Lower lobe of right lung (tissue), 2 donors: ENCODE data around the gene PRG3. TPM values are rescaled to one million over a fixed set of nuclear protein-coding genes. Genes with fewer than 3 reads are reported as not detected.

ENCODE experiments used
- ATAC-seq, 2 donors: fragments of 200-7000 bp; cut with Tn5 transposase; one replicate each; pipeline ENCODE4 v1.9.1; 2020 to 2022; ENCODE audit warnings: mild to moderate bottlenecking in 2 of 2, moderate library complexity in 2 of 2
- DNase-seq: peaks from one replicate; pipeline ENCODE4 v3.0.0-alpha.2; 2020
- H3K27ac ChIP-seq: fragments of 200-600 bp; one replicate; pipeline ENCODE4 v1.8.0; 2022
- H3K27me3 ChIP-seq: fragments of 200-600 bp; one replicate; pipeline ENCODE4 v1.8.0; 2022; ENCODE audit warnings: low read depth
- H3K36me3 ChIP-seq: fragments of 200-600 bp; one replicate; pipeline ENCODE4 v1.8.0; 2022; ENCODE audit warnings: mild to moderate bottlenecking
- H3K4me1 ChIP-seq: fragments of 200-600 bp; one replicate; pipeline ENCODE4 v1.8.0; 2022
- H3K4me3 ChIP-seq: fragments of 200-600 bp; one replicate; pipeline ENCODE4 v1.8.0; 2022; ENCODE audit warnings: mild to moderate bottlenecking
- H3K9me3 ChIP-seq: fragments of 200-600 bp; one replicate; pipeline ENCODE4 v1.8.0; 2022
- CTCF ChIP-seq: fragments of 200-600 bp; IDR thresholded peaks from one replicate; pipeline ENCODE4 v1.8.0; 2022; ENCODE audit warnings: antibody characterized with exemption, mild to moderate bottlenecking
- intact Hi-C: fragments of 100-400 bp; cut with DNase I; formaldehyde crosslinking; loops from one replicate; pipeline ENCODE4 v1.11.0; 2022
- total RNA-seq: library from RNA; stranded (reverse); fragmentation: NEBNext Ultra II Directional; extraction: Animal tissue kit (Norgen Biotek cat#: 25700); gene quantifications from one replicate; pipeline ENCODE4 v1.2.1, GENCODE V29; 2021
- donor health status: DM: no; HTN: yes; CAD: no; lungs with severe emphysema.

PRG3 gene
- total RNA-seq, 1 donor from 2014 or later: not detected

- H3K9me3 ChIP-seq: no peaks in the 10 kb centered on the region
- peak; percentile 41 to 61 for ATAC-seq
- H3K4me3 ChIP-seq: no peak overlapping the region
- H3K27ac ChIP-seq: no peak overlapping the region
- TF ChIP-seq CTCF: no peak
- intact Hi-C loops: no loop called here
- peaks cover 8% of the 10 kb centered on the region for H3K36me3 ChIP-seq
- DNase-seq: no peak
- no peaks in the 10 kb centered on the region for H3K27me3 ChIP-seq
- peaks cover 10% of the 10 kb centered on the region for H3K4me1 ChIP-seq
Observed at GRCh38 chr11:57402188-57403002, 21.4 kb upstream of the PRG3 start.

GRCh38 chr11:57399972-57400578 lies 19.1 kb upstream of the PRG3 start:
- TF ChIP-seq CTCF: no peak
- intact Hi-C loops: no loop called here
- no peak for ATAC-seq

GRCh38 chr11:57399221-57399620 lies 18.3 kb upstream of the PRG3 start:
- Histone ChIP-seq H3K36me3 (no peaks in the 10 kb centered on the region), H3K9me3 (no peaks in the 10 kb centered on the region), H3K4me1 (no peaks in the 10 kb centered on the region), H3K4me3 (no peak overlapping the region), H3K27me3 (no peaks in the 10 kb centered on the region), H3K27ac (no peak overlapping the region)
- no peak for ATAC-seq
- DNase-seq: no peak
- intact Hi-C loops: no loop called here
- no peak for TF ChIP-seq CTCF

More at GRCh38 chr11:57399972-57400578, 19.1 kb upstream of the PRG3 start:
- Histone ChIP-seq H3K9me3 (no peaks in the 10 kb centered on the region), H3K27ac (no peak overlapping the region), H3K27me3 (no peaks in the 10 kb centered on the region), H3K36me3 (no peaks in the 10 kb centered on the region), H3K4me3 (no peak overlapping the region), H3K4me1 (no peaks in the 10 kb centered on the region)
- no peak for DNase-seq

GRCh38 chr11:57397394-57397990 lies 16.5 kb upstream of the PRG3 start:
- H3K27me3 ChIP-seq: no peaks in the 10 kb centered on the region
- intact Hi-C loops: no loop called here
- H3K4me3 ChIP-seq: no peak overlapping the region
- no peaks in the 10 kb centered on the region for H3K36me3 ChIP-seq
- ATAC-seq (no peak), DNase-seq (no peak)
- TF ChIP-seq CTCF: no peak
- no peak overlapping the region for H3K27ac ChIP-seq
- H3K9me3 ChIP-seq: no peaks in the 10 kb centered on the region
- no peaks in the 10 kb centered on the region for H3K4me1 ChIP-seq

GRCh38 chr11:57396744-57397143 lies 15.8 kb upstream of the PRG3 start:
- intact Hi-C loops: no loop called here
- Histone ChIP-seq H3K4me1 (no peaks in the 10 kb centered on the region), H3K27me3 (no peaks in the 10 kb centered on the region), H3K4me3 (no peak overlapping the region), H3K9me3 (no peaks in the 10 kb centered on the region), H3K36me3 (no peaks in the 10 kb centered on the region), H3K27ac (no peak overlapping the region)
- ATAC-seq: no peak
- DNase-seq: no peak
- no peak for TF ChIP-seq CTCF
